Subcutaneous adipose tissue (tissue), 4 donors: ENCODE measurements around the gene ZSCAN30. TPM values are rescaled to one million over a fixed set of nuclear protein-coding genes. Genes with fewer than 3 reads are reported as not detected.

Experiments
- total RNA-seq, 4 donors: library from RNA; depleted of rRNA; stranded (reverse); fragments of >200 nt; gene quantifications; one replicate each; pipeline ENCODE4 v1.1.0, GENCODE V29; 2016
- TF ChIP-seq, protein P1 (sequence below): fragments of 450-650 bp; IDR thresholded peaks from one replicate; pipeline ENCODE4 v1.5.1; 2016; ENCODE audit warnings: low read depth, mild to moderate bottlenecking, control low read depth, antibody characterized with exemption, moderate library complexity

Gene ZSCAN30
- total RNA-seq, 4 donors from 2014 or later = 17.7 to 20.1 (median 19.0) TPM

DNA sequence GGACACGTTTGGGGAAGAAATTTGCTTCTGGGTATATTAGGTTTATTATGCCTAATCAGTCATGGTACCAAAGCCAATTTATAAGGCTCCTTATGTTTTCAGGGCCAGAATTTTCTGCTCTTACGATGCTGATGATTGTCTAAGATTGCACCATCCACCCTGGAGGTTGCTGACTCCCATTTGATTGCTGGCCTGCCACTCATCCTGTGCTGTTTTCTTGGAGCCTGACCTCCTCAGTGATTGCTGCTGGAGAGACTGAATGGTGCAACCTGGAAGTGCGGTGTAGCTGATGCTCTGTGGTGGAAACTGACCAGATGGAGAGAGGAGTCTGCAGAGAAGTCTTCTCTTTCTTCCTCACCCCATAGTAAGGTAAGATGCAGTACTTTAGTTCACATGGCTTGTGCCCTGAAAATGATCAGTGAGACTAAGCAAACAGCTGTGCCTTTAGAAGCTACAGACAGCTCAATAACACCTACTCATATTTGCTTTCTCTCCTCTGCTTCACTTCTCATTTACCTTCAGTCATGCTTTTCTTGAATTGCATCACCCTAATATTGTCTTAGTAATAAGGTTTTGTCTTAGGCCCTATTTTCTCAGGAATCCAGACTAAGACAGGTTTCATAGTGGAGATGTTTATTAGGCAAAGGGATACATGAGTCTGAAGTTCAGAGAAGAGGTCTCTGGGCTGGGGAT, 36.8 kb upstream of the ZSCAN30 start:
- TF ChIP-seq, protein P1, sequence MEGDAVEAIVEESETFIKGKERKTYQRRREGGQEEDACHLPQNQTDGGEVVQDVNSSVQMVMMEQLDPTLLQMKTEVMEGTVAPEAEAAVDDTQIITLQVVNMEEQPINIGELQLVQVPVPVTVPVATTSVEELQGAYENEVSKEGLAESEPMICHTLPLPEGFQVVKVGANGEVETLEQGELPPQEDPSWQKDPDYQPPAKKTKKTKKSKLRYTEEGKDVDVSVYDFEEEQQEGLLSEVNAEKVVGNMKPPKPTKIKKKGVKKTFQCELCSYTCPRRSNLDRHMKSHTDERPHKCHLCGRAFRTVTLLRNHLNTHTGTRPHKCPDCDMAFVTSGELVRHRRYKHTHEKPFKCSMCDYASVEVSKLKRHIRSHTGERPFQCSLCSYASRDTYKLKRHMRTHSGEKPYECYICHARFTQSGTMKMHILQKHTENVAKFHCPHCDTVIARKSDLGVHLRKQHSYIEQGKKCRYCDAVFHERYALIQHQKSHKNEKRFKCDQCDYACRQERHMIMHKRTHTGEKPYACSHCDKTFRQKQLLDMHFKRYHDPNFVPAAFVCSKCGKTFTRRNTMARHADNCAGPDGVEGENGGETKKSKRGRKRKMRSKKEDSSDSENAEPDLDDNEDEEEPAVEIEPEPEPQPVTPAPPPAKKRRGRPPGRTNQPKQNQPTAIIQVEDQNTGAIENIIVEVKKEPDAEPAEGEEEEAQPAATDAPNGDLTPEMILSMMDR = no peak

DNA sequence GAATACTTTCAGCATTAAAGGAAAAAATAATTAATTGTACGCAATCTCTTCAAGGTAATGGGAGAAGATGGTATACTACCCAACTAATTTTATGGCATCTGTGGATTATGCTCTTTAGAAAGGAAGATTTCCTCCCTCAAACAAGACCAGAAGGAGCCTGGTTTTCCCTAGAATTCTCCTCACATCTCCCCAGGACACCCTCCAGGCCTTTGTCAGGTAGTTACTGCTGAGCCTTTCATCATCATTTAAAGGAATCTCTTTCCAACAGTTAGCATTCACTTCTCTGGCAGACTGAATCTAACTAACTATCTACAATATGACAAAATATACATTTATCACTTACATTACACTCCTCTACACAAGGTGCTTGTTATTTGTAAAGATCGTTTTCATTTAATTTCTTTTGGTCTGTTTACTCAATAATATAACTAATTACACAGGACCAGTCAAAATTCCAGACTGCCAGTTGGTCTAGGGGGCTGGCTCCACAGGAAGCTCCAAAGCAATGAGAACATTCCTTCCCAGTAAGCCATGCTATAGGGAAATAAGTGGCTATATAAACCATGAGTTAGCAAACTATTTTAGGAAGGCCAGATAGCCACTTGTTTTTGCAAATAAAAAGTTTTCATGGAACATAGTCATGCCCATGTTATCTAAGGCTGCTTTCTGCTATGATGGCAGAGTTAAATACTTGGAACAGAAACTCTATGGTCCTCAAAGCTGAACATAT, 35.1 kb upstream of the ZSCAN30 start:
- TF ChIP-seq, protein P1 = no peak

DNA sequence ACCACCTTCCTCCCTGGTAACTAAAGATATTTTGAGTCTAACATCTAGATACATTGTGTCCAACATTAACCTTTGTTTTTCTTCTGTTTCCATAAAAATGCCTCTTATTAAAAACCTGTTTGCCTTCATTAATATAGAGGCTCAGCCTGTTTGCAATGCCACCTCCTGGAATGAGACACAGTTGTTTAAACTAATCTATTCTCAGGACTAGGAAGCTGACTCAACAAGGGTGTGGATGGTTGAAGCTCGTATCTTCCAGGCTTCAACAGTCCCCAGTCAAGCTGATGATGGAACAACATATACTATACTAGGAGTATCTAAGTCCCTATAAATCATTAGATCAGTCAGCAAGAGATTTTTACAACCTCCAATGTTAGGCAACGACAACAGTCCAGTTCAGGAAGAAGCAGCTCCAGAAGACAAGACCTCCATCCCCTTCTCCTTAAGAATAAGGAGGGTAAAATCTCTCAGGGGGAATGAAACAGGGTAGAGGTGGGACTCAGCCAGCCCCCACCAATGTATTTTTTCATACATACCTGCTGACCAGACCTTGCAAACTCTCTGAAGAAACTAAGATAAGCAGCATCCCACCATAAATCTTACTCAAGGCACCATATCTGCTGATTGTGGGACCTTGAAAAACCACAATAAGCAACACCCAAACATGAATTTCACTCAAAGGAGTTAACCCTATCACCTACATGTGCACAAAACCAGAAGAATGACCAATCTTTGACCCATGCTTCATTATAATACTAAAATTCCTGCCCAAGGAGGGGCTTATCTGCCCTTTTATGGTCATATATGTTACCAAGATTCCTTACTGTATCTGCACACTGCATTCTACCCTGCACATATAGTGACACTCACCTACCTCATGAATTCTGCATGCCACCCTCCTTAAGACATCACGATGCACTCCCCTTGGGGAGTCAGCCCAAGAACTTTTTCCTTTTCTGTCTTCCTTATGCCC, 32.7 kb upstream of the ZSCAN30 start:
- TF ChIP-seq, protein P1 = no peak

DNA sequence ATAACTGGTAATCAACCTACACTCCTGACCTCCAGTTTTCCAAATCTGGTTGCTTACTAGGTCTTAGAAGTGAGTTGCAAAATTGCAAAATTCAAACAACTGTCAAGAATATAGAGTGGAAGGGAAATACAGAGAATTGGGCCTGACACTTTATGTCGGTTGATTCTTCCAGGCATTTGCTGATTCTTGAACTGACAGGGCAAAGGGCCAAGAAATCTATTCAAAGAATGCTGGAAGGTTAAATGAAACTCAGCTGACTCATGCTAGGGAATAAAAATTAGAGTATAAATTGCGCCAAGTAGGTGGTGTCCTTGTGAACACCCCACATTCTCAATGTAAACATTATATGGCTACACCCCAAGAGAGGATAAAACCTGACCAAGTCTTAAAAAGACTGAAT, 21.5 kb upstream of the ZSCAN30 start:
- TF ChIP-seq, protein P1 = no peak

DNA sequence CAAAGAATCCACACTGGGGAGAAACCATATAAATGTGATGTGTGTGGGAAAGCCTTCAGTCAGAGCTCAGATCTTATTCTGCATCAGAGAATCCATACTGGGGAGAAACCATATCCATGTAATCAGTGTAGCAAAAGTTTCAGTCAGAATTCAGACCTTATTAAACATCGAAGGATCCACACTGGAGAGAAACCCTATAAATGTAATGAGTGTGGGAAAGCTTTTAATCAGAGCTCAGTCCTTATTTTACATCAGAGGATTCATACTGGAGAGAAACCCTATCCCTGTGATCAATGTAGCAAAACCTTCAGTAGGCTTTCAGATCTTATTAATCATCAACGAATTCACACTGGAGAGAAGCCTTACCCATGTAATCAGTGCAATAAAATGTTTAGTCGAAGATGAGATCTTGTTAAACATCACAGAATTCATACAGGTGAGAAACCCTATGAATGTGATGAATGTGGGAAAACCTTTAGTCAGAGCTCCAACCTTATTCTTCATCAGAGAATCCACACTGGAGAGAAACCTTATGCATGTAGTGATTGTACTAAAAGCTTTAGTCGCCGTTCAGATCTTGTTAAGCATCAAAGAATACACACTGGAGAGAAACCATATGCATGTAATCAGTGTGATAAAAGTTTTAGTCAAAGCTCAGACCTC, 16.7 kb upstream of the ZSCAN30 start:
- TF ChIP-seq, protein P1 = no peak

DNA sequence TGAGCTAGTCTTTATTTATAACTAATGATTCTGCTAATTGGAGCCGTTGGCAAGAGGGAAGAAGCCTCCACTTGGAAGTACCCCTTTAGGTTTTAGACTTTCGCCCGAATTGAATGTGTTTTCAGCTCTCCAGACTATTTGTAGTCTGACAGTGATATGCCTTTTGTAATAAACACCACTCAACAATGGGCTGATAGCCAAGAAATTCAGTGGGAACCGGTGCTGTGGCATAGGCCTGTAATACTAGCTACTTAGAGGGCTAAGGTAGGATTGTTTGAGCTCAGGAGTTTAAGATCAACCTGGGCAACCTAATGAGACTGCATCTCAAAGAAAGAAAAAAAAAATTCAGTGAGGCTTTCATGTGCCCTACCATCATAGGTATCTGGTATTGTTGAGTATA, 13.6 kb upstream of the ZSCAN30 start:
- TF ChIP-seq, protein P1 = no peak
